Measurements from ENCODE around the gene HK1.

- TF ChIP-seq CTCF (IDR thresholded peaks at IDR 0.05) (no peak), POLR2A (IDR thresholded peaks at IDR 0.05) (no peak)
These were observed 51.5 kb downstream of the HK1 start for GRCh38 chr10:69329721-69330178.
